ENCODE results near the gene USF2.

USF2 gene

DNA sequence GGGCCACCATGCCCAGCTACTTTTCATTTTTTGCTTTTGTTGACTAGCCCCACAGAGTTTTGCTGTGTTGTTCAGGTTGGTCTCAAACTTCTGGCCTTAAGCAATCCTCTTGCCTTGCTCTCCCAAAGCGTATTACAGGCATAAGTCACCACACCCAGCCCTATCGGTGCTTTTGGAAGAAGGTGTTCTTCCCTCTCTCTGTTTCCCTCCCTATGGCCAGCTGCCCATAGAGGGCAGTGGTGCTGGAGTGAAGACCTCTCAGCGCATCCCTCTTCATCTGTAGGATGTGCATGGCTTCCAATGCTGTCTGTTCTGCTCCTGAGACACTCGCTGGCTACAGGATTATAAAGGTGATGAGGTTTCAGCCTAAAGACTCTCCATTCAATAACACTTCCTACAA, 58.9 kb downstream of the USF2 start:
- DNase-seq = no peak

DNA sequence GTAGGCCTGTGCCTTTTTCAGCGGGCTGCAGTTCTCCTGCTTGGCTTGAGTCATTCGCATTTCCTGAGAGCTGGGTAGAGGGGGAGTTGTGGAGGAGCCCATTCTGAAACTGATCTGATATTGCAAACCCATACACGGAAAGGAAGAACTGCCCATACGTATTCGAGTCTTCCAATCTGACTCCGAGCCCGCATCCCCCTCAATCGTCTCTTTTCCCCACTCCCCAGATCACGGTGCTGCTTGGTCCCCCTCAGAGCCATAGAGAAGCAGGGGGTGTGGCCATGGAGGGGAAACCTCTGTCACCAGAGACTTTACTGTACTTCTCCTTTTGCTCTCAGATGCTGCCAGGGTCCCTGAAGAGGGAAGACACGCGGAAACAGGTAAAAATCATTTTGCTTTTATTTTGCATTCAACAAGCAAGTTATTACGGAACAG, 60.1 kb downstream of the USF2 start, which contains the start of gene CD22:
Gene CD22 (plus strand): TSS at position 337 of the 435 bp plus-strand sequence. CDS start 2,854 bp downstream, outside the sequence.
- DNase-seq = no peak

DNA sequence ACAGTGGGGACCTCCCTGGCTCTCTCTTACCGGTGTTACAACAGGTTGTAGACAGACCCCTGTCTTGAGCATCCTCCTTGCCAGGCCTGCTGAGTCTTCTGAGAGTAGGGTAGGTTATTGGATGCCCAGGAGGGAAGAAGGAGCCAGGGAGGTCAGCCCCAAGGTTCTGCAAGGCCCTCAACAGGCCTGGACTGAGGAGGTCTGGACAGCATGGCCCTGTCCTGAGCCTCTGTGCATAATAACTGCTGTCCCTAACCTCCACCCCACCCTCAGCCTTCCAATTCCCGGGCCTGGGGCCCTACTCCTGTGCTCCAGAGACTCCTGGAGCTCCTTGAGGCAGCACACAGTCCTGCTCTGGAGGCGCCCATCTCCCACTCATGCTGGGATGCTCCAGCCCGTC, 60.6 kb downstream of the USF2 start:
- no peak for DNase-seq
